K562 (cell line): ENCODE data around the gene PCDHGB2. TPM values are rescaled to one million over a fixed set of nuclear protein-coding genes. Genes with fewer than 3 reads are reported as not detected.

Experiments
- ATAC-seq: fragments of 200-7000 bp; cut with Tn5 transposase; 3 replicates; pipeline ENCODE4 v1.9.1; 2020; ENCODE audit warnings: moderate library complexity
- BruUV-seq: library from RNA; stranded (reverse); fragments of 400-500 nt; replicated peaks from 2 replicates; lab custom pipeline; 2021; lab: Mats Ljungman, UMichigan
- CTCF ChIA-PET: fragments of 300-600 bp; formaldehyde crosslinking; extraction: SDS; loops from one replicate; lab custom pipeline; 2021; ENCODE audit warnings: low intra/inter-chr PET ratio; lab: Yijun Ruan, JAX
- POLR2A ChIA-PET: fragments of 300-600, 350-650 bp; sonication (Branson Sonifier 250); formaldehyde crosslinking; extraction: SDS; loops from one replicate; lab custom pipeline; 2021; ENCODE audit warnings: antibody characterized with exemption, inconsistent platforms; lab: Yijun Ruan, JAX
- DNase-seq, 4 experiments: peaks; one replicate each; pipeline versions ENCODE4 v3.0.0 to v3.0.0-alpha.2; 2011 to 2018; ENCODE audit warnings: low spot score in 3 of 4, mixed read lengths in 3 of 4; ENCODE audit errors: extremely low read depth in 1 of 4
- FAIRE-seq: peaks from 2 replicates; lab custom pipeline; 2011; peaks lifted over from hg19 to GRCh38; lab: Jason Lieb, UNC
- H2AFZ ChIP-seq: 2 replicates; pipeline ENCODE4 v1.6.0; 2011; ENCODE audit warnings: low read depth, low read length, control low read depth, inconsistent platforms
- H3K27ac ChIP-seq: fragments of 200-600 bp; 3 replicates; pipeline ENCODE4 v1.8.0; 2011; ENCODE audit warnings: low read depth, mild to moderate bottlenecking, control low read depth, inconsistent platforms, low read length, moderate library complexity, mixed read lengths; ENCODE audit errors: extremely low read depth
- H3K27me3 ChIP-seq, 2 experiments: fragments of 300-600 bp in 1 of 2; 2 replicates in 1 of 2; 3 replicates in 1 of 2; pipeline versions ENCODE4 v1.6.0 to v1.8.0; 2011; ENCODE audit warnings: inconsistent platforms in 2 of 2, low read length in 2 of 2, mild to moderate bottlenecking in 1 of 2, mixed read lengths in 1 of 2, moderate library complexity in 1 of 2; ENCODE audit not compliant: control insufficient read depth in 2 of 2, insufficient read depth in 2 of 2
- H3K36me3 ChIP-seq: fragments of 300-600 bp; 3 replicates; pipeline ENCODE4 v1.8.0; 2011; ENCODE audit warnings: mild to moderate bottlenecking, low read length, inconsistent platforms; ENCODE audit not compliant: control insufficient read depth, insufficient read depth
- H3K4me1 ChIP-seq, 2 experiments: fragments of 200-600 bp in 1 of 2; replicated peaks in 1 of 2; 2 replicates in 1 of 2; 3 replicates in 1 of 2; pipeline versions ENCODE4 v1.5.1 to v1.8.0; 2011; ENCODE audit warnings: inconsistent platforms in 2 of 2, low read length in 2 of 2, mild to moderate bottlenecking in 1 of 2, mixed read lengths in 1 of 2, moderate library complexity in 1 of 2; ENCODE audit not compliant: control insufficient read depth in 2 of 2, insufficient read depth in 2 of 2
- H3K4me2 ChIP-seq: 2 replicates; pipeline ENCODE4 v1.6.1; 2011; ENCODE audit warnings: low read length, control low read depth, inconsistent platforms, mixed read lengths; ENCODE audit not compliant: insufficient read depth
- H3K4me3 ChIP-seq: fragments of 200-600 bp; sonication (generic), shearing (Covaris generic); 2 replicates; pipeline ENCODE4 v1.5.1; 2016; ENCODE audit warnings: control low read depth, inconsistent platforms
- H3K79me2 ChIP-seq: fragments of 200-600 bp; 3 replicates; pipeline ENCODE4 v1.8.0; 2011; ENCODE audit warnings: low read length, inconsistent platforms; ENCODE audit not compliant: control insufficient read depth, insufficient read depth
- H3K9ac ChIP-seq, 2 experiments: 2 replicates each; pipeline versions ENCODE4 v1.6.0 to v1.6.1; 2011; ENCODE audit warnings: low read depth in 2 of 2, low read length in 2 of 2, control low read depth in 1 of 2, inconsistent platforms in 1 of 2, mild to moderate bottlenecking in 1 of 2, mixed read lengths in 1 of 2; ENCODE audit not compliant: insufficient read depth in 1 of 2
- H3K9me1 ChIP-seq: one replicate; pipeline ENCODE4 v1.6.0; 2011; ENCODE audit warnings: inconsistent platforms, mild to moderate bottlenecking, low read length, moderate library complexity; ENCODE audit not compliant: control insufficient read depth, insufficient read depth
- H3K9me3 ChIP-seq: replicated peaks from 2 replicates; pipeline ENCODE4 v1.5.1; 2011; ENCODE audit warnings: low read depth, low read length, inconsistent platforms; ENCODE audit not compliant: control insufficient read depth, insufficient read depth
- H4K20me1 ChIP-seq: replicated peaks from 2 replicates; pipeline ENCODE4 v1.6.1; 2011; ENCODE audit warnings: low read length, inconsistent platforms, mixed read lengths; ENCODE audit not compliant: control insufficient read depth, insufficient read depth
- CBX3 ChIP-seq, 2 experiments: IDR thresholded peaks; 1 replicate in 1 of 2; 2 replicates in 1 of 2; pipeline ENCODE4 v1.6.1; 2012; ENCODE audit warnings: inconsistent platforms in 2 of 2, low read length in 2 of 2, borderline replicate concordance in 1 of 2, control low read depth in 1 of 2
- WGBS: fragments of 100-300 bp; shearing (Covaris generic); methylation state at CpG from one replicate; pipeline ENCODE4 v1.1.6; 2016; ENCODE audit warnings: low coverage, mixed read lengths; ENCODE audit not compliant: insufficient coverage; ENCODE audit errors: missing lambda C conversion rate; 5-methylcytosine and 5-hydroxymethylcytosine counted together
- in situ Hi-C: fragments of 300-500 bp; cut with MboI; formaldehyde crosslinking; loops from 4 replicates; pipeline ENCODE4 v1.15.0; 2018; ENCODE audit warnings: inconsistent platforms, mixed read lengths
- intact Hi-C: fragments of 100-400 bp; cut with micrococcal nuclease; formaldehyde crosslinking; loops from 2 replicates; pipeline ENCODE4 v1.14.2; 2022
- polyA plus RNA-seq, 8 experiments: library from polyadenylated mRNA; depleted of rRNA in 4 of 8; stranded (reverse) in 5 of 8; unstranded in 3 of 8; fragments of >200 nt; fragmentation: Nextera tagmentation in 2 of 8; fragmentation: Illumina TruSeq in 1 of 8; extraction: Ambion mirVana in 2 of 8; extraction: Trizol in 1 of 8; gene quantifications; 2 replicates each; pipeline versions ENCODE4 v1.2.1 to v1.2.3, GENCODE V29; 2011 to 2014; ENCODE audit warnings: inconsistent platforms in 1 of 8, missing spikeins in 1 of 8
- total RNA-seq, 7 experiments: library from RNA; depleted of rRNA in 6 of 7; stranded (reverse); fragments of >200 nt in 6 of 7; fragmentation: Illumina TruSeq in 2 of 7; extraction: Trizol in 2 of 7; gene quantifications; 2 replicates each; pipeline versions ENCODE4 v1.2.1 to v1.2.3, GENCODE V29; 2011 to 2021; ENCODE audit warnings: low replicate concordance in 1 of 7
- TF ChIP-seq, protein P1 (sequence below): fragments of 450-650 bp; formaldehyde crosslinking; IDR thresholded peaks from 2 replicates; pipeline ENCODE4 v1.4.0; 2022; ENCODE audit warnings: mild to moderate bottlenecking, moderate library complexity
- TF ChIP-seq, protein P2 (sequence below): sonication (generic); formaldehyde crosslinking; IDR thresholded peaks from 2 replicates; pipeline ENCODE4 v1.8.1; 2023; ENCODE audit warnings: mild to moderate bottlenecking, missing genetic modification reagents
- TF ChIP-seq, protein P3 (sequence below), 2 experiments: fragments of 450-650 bp; IDR thresholded peaks; 2 replicates each; pipeline ENCODE4 v1.6.1; 2018; ENCODE audit warnings: mild to moderate bottlenecking in 2 of 2, low read depth in 1 of 2; ENCODE audit not compliant: partially characterized antibody in 2 of 2
- TF ChIP-seq, protein P4 (sequence below), 2 experiments: fragments of 450-650 bp in 1 of 2; sonication (generic) in 1 of 2; formaldehyde crosslinking in 1 of 2; IDR thresholded peaks in 1 of 2; conservative IDR thresholded peaks in 1 of 2; 2 replicates each; pipeline versions ENCODE4 v1.6.1 to v1.8.1; 2016 to 2023; ENCODE audit warnings: mild to moderate bottlenecking in 2 of 2, moderate library complexity in 2 of 2, inconsistent platforms in 1 of 2, missing genetic modification reagents in 1 of 2

PCDHGB2 gene
- total and polyA plus RNA-seq, 9 of the 15 experiments (the other 6 are each of a cell fraction or from before 2014, with no cell fraction given) = 0.06 to 0.54 (median 0.29) TPM; not detected in 1

DNA sequence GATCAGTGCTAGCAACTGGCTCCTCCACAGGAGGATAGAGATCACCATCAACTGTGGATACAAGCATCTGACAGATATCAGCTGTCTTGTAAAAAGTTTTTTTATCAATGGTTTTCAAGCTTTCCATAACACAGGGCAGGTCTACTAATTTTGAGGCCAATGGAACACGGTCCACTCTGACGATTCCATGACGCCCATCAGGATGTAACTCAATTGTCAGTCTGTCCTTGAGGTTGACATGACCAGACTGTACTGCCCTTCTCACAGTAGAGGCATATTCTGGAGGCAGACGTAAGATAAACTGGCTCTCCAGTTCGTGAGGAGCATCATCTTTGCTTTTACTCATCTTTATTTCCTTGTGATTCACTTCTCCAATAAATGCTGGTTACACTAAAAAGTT, 40.1 kb upstream of the PCDHGB2 start:
- in situ Hi-C loops (no loop called here), intact Hi-C loops (loop anchor here (10.0 kb wide), 1 partner anchor 105 kb away; the partner anchor contains the start of gene PCDHB13)
- peak overlapping the region; percentile 85 for H3K4me2 ChIP-seq
- H4K20me1 ChIP-seq = no peaks in the 10 kb centered on the region
- ChIA-PET CTCF (interaction anchor here (0.7 to 1.6 kb wide), 3 partner anchors 240 to 245 kb away, joined by 3 to 4 read pairs (median 3); no protein-coding TSS in a partner anchor), POLR2A (interaction anchor here (0.7 to 1.9 kb wide), 11 partner anchors 8 to 633 kb away, joined by 3 to 14 read pairs (median 5); partner anchors contain the start of genes PCDHGA1 and PCDHGB3)
- DNase-seq (no peak), FAIRE-seq (no peak), ATAC-seq (no peak)
- H3K9ac ChIP-seq = peak overlapping the region in 1 of 2 experiments; percentile 93; a peak in 2 of 4 replicates
- peak overlapping the region; percentile 92 for H3K27ac ChIP-seq
- H3K9me3 ChIP-seq = peaks cover 22% of the 10 kb centered on the region
- peaks cover 0 to 9% of the 10 kb centered on the region in 2 experiments; a peak in 1 of 5 replicates for H3K4me1 ChIP-seq
- no TSS peak for BruUV-seq
- H3K4me3 ChIP-seq = peak overlapping the region; percentile 70
- no peaks in the 10 kb centered on the region for H3K27me3 ChIP-seq
- H3K9me1 ChIP-seq = no peaks in the 10 kb centered on the region
- WGBS = 38% methylated on average over 5 of the region's 5 CpGs
- no peak overlapping the region for H2AFZ ChIP-seq
- H3K79me2 ChIP-seq = peaks cover 29% of the 10 kb centered on the region
- peaks cover 26% of the 10 kb centered on the region for H3K36me3 ChIP-seq
- TF ChIP-seq, protein P1, sequence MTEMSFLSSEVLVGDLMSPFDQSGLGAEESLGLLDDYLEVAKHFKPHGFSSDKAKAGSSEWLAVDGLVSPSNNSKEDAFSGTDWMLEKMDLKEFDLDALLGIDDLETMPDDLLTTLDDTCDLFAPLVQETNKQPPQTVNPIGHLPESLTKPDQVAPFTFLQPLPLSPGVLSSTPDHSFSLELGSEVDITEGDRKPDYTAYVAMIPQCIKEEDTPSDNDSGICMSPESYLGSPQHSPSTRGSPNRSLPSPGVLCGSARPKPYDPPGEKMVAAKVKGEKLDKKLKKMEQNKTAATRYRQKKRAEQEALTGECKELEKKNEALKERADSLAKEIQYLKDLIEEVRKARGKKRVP (CRISPR knock-in tag) = no peak
- TF ChIP-seq CBX3 (IDR thresholded peaks at IDR 0.05; ENCODE audit: borderline replicate concordance in 1 of 2, low read length in 2 of 2) = peak in 1 of 2 experiments; percentile 52; a peak in 1 of 3 replicates
- TF ChIP-seq, protein P2, sequence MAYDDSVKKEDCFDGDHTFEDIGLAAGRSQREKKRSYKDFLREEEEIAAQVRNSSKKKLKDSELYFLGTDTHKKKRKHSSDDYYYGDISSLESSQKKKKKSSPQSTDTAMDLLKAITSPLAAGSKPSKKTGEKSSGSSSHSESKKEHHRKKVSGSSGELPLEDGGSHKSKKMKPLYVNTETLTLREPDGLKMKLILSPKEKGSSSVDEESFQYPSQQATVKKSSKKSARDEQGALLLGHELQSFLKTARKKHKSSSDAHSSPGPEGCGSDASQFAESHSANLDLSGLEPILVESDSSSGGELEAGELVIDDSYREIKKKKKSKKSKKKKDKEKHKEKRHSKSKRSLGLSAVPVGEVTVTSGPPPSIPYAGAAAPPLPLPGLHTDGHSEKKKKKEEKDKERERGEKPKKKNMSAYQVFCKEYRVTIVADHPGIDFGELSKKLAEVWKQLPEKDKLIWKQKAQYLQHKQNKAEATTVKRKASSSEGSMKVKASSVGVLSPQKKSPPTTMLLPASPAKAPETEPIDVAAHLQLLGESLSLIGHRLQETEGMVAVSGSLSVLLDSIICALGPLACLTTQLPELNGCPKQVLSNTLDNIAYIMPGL = 0 out of 2 replicates have a peak, but pooled peaks have one; percentile 3
- TF ChIP-seq, protein P3, sequence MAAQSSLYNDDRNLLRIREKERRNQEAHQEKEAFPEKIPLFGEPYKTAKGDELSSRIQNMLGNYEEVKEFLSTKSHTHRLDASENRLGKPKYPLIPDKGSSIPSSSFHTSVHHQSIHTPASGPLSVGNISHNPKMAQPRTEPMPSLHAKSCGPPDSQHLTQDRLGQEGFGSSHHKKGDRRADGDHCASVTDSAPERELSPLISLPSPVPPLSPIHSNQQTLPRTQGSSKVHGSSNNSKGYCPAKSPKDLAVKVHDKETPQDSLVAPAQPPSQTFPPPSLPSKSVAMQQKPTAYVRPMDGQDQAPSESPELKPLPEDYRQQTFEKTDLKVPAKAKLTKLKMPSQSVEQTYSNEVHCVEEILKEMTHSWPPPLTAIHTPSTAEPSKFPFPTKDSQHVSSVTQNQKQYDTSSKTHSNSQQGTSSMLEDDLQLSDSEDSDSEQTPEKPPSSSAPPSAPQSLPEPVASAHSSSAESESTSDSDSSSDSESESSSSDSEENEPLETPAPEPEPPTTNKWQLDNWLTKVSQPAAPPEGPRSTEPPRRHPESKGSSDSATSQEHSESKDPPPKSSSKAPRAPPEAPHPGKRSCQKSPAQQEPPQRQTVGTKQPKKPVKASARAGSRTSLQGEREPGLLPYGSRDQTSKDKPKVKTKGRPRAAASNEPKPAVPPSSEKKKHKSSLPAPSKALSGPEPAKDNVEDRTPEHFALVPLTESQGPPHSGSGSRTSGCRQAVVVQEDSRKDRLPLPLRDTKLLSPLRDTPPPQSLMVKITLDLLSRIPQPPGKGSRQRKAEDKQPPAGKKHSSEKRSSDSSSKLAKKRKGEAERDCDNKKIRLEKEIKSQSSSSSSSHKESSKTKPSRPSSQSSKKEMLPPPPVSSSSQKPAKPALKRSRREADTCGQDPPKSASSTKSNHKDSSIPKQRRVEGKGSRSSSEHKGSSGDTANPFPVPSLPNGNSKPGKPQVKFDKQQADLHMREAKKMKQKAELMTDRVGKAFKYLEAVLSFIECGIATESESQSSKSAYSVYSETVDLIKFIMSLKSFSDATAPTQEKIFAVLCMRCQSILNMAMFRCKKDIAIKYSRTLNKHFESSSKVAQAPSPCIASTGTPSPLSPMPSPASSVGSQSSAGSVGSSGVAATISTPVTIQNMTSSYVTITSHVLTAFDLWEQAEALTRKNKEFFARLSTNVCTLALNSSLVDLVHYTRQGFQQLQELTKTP (IDR thresholded peaks at IDR 0.05; ENCODE audit: low read depth in 1 of 2, partially characterized antibody in 2 of 2) = no peak
- TF ChIP-seq, protein P4, sequence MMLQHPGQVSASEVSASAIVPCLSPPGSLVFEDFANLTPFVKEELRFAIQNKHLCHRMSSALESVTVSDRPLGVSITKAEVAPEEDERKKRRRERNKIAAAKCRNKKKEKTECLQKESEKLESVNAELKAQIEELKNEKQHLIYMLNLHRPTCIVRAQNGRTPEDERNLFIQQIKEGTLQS (IDR thresholded peaks at IDR 0.05) = no peak
- TF ChIP-seq, protein P4 (CRISPR knock-in tag; conservative IDR thresholded peaks at IDR 0.05) = no peak
